ENCODE data around the gene CYP2S1. TPM values are rescaled to one million over a fixed set of nuclear protein-coding genes. Genes with fewer than 3 reads are reported as not detected.

CYP2S1 gene
- total and polyA plus RNA-seq, 2 of the 4 experiments (the other 2 are of a cell fraction), result 0.54 to 2.1 TPM

DNA sequence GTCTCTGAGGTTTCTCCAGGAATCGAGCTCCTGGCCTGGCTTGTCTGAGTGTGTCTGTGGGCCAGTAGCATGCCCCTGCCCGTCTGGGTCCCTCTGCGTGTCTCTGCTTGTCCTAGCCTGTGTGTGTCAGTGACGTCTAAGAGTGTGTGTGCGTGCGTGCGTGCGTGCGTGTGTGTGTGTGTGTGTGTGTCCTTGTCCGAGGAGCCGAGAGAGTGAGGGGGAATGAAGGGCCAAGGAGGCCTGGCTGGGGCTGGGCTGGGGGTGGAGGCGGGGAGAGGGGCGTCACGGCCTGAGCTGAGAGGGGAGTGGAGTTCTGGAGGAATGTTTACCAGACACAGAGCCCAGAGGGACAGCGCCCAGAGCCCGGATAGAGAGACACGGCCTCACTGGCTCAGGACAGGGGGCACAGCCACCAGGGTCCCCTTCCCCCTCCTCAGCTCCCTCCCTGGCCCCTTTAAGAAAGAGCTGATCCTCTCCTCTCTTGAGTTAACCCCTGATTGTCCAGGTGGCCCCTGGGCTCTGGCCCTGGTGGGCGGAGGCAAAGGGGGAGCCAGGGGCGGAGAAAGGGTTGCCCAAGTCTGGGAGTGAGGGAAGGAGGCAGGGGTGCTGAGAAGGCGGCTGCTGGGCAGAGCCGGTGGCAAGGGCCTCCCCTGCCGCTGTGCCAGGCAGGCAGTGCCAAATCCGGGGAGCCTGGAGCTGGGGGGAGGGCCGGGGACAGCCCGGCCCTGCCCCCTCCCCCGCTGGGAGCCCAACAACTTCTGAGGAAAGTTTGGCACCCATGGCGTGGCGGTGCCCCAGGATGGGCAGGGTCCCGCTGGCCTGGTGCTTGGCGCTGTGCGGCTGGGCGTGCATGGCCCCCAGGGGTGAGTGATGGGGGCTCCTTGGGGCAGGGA lies 25.8 kb downstream of the CYP2S1 start, which contains the start of gene AXL (continued):
- TF ChIP-seq RAD21 (IDR thresholded peaks at IDR 0.05; ENCODE audit: low read length), result 0 out of 2 replicates have a peak, but pooled peaks have one; percentile 1
- TF ChIP-seq BHLHE40 (IDR thresholded peaks at IDR 0.05; ENCODE audit: low read depth, low read length), result no peak
- TF ChIP-seq MAFK (IDR thresholded peaks at IDR 0.05; ENCODE audit: low read depth, low read length), result no peak

DNA sequence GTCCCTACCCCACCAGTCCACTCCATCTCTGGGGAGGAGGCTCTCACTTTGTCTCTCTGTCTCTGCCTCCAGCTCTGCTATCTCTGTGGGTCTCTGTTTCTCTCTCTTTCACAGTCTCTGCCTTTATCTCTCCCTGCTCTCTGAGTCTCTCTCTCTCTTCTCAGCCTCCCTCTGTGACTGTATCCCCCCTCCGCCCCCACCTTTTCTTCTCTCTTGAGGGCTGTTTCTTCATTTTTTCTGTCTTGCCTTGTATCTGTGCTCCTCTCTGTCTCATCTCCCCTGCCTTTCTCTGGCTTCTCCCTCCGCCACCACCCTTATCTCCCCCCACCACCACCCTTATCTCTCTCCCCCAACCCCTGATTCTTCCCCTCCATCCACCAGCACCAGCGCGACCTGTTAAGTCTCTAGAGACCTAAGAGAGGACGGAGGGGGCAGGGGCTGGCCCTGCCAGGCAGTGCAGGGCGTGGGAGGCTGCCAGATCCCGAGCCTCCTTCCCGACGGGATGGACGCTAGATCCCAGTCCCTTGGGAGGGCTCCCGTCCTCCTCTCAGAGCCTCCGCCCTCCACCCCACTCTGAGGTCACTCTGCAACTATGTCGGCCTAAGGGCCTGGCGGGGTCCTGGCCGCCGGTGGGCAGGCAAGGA lies 27.0 kb downstream of the CYP2S1 start:
- H4K8ac ChIP-seq (ENCODE audit: low read depth in 2 of 2, low read length in 2 of 2), result peak overlapping the region; percentile 72 to 84
- peak overlapping the region; percentile 96 for H2BK15ac ChIP-seq (ENCODE audit: low read depth, low read length)
- peaks cover 21% of the 10 kb centered on the region for H3K9me1 ChIP-seq (ENCODE audit: insufficient read depth, low read length)
- peak overlapping the region; percentile 99 for H3K27ac ChIP-seq (ENCODE audit: insufficient read depth, low read length)
- H4K5ac ChIP-seq (ENCODE audit: low read depth, low read length), result peak overlapping the region; percentile 83
- H3K18ac ChIP-seq (ENCODE audit: low read depth, low read length), result peak overlapping the region; percentile 93
- peak overlapping the region; percentile 99 for H3K9ac ChIP-seq (ENCODE audit: low read depth, low read length)
- peaks cover 10 to 52% of the 10 kb centered on the region in 2 experiments for H3K79me1 ChIP-seq (ENCODE audit: low read depth in 1 of 2, low read length in 2 of 2)
- H3K4me2 ChIP-seq (ENCODE audit: low read depth, low read length), result peak overlapping the region; percentile 83
- ChIA-PET CTCF (interaction anchor here (2.5 kb wide), 1 partner anchor 43 kb away, joined by 10 read pairs; no protein-coding TSS in a partner anchor), POLR2A (ENCODE audit: unreplicated experiment) (no interaction called here)
- H2AK5ac ChIP-seq (ENCODE audit: low read depth, low read length), result peak overlapping the region; percentile 96
- intact Hi-C loops (cut with micrococcal nuclease) (loop anchor here (5.0 kb wide), 1 partner anchor 92 kb away; the partner anchor contains the start of gene CCDC97), dilution Hi-C loops (cut with HindIII; ENCODE audit: low sequenced_read_pairs, unreplicated experiment) (no loop called here), in situ Hi-C loops (cut with MboI; ENCODE audit: low sequenced_read_pairs) (no loop called here)
- no peaks in the 10 kb centered on the region for H3K27me3 ChIP-seq (ENCODE audit: control insufficient read depth, insufficient read depth, low read length)
- H3K9me3 ChIP-seq (ENCODE audit: control insufficient read depth, insufficient read depth, low read length), result no peaks in the 10 kb centered on the region
- BruUV-seq (replicated peaks), result no TSS peak
- peak overlapping the region; percentile 99 for H4K91ac ChIP-seq (ENCODE audit: insufficient read depth, low read depth, low read length)
- H3K4me3 ChIP-seq (ENCODE audit: insufficient read depth, low read depth, low read length), result peak overlapping the region; percentile 89
- peak; percentile 13 for ATAC-seq (ENCODE audit: low read depth)
- peaks cover 35% of the 10 kb centered on the region for H3K36me3 ChIP-seq (ENCODE audit: control insufficient read depth, insufficient read depth, low read length)
- H2BK5ac ChIP-seq (ENCODE audit: low read depth, low read length, poor library complexity, severe bottlenecking), result peak overlapping the region; percentile 99
- H3K4me1 ChIP-seq (ENCODE audit: control insufficient read depth, insufficient read depth, low read length), result peaks cover 37% of the 10 kb centered on the region
- H3K23ac ChIP-seq (ENCODE audit: low read depth, low read length), result peak overlapping the region; percentile 100
- WGBS, 2 experiments (ENCODE audit: extremely low coverage in 2 of 2, insufficient read length in 1 of 2), result no CpG with 5 or more reads among the region's 16 CpGs
- DNase-seq, result peak; percentile 67
- H2BK20ac ChIP-seq (ENCODE audit: low read depth, low read length), result peak overlapping the region; percentile 53; the same call in 1 of the 2 replicates
- peak overlapping the region; percentile 100 for H3K14ac ChIP-seq (replicated peaks; ENCODE audit: low read depth, low read length)
- peak overlapping the region; percentile 99 for H2AK9ac ChIP-seq (replicated peaks; ENCODE audit: low read depth, low read length, poor library complexity)
- peak overlapping the region; percentile 37 for H2AFZ ChIP-seq (replicated peaks; ENCODE audit: low read length, poor library complexity)
- 0 out of 2 replicates have a peak, but pooled peaks have one; percentile 2 for TF ChIP-seq FOS (IDR thresholded peaks at IDR 0.05; ENCODE audit: low read depth, low read length)
- no peak; the same call in none of the 2 replicates for TF ChIP-seq CHD1 (IDR thresholded peaks at IDR 0.05; ENCODE audit: low read depth, low read length)
- TF ChIP-seq, protein P1, sequence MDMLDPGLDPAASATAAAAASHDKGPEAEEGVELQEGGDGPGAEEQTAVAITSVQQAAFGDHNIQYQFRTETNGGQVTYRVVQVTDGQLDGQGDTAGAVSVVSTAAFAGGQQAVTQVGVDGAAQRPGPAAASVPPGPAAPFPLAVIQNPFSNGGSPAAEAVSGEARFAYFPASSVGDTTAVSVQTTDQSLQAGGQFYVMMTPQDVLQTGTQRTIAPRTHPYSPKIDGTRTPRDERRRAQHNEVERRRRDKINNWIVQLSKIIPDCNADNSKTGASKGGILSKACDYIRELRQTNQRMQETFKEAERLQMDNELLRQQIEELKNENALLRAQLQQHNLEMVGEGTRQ (IDR thresholded peaks at IDR 0.05; ENCODE audit: low read depth, low read length), result no peak
- TF ChIP-seq, protein P2, sequence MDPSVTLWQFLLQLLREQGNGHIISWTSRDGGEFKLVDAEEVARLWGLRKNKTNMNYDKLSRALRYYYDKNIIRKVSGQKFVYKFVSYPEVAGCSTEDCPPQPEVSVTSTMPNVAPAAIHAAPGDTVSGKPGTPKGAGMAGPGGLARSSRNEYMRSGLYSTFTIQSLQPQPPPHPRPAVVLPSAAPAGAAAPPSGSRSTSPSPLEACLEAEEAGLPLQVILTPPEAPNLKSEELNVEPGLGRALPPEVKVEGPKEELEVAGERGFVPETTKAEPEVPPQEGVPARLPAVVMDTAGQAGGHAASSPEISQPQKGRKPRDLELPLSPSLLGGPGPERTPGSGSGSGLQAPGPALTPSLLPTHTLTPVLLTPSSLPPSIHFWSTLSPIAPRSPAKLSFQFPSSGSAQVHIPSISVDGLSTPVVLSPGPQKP (IDR thresholded peaks at IDR 0.05; ENCODE audit: borderline replicate concordance, low read depth, low read length), result no peak
- peak; percentile 65; the same call in 1 of the 2 replicates for TF ChIP-seq MAZ (IDR thresholded peaks at IDR 0.05; ENCODE audit: borderline replicate concordance, low read depth, low read length)
- no peak for TF ChIP-seq RFX5 (IDR thresholded peaks at IDR 0.05; ENCODE audit: low read depth, low read length)
- peak; percentile 84 for TF ChIP-seq POLR2A (IDR thresholded peaks at IDR 0.05; ENCODE audit: low read depth, low read length)
- H4K20me1 ChIP-seq (ENCODE audit: insufficient read depth, low read length), result peaks cover 20% of the 10 kb centered on the region
- H3K4ac ChIP-seq (ENCODE audit: low read depth, low read length), result peak overlapping the region; percentile 99
- peak overlapping the region; percentile 100 for H3K56ac ChIP-seq (ENCODE audit: extremely low read depth, insufficient read depth, low read length)
- H2BK120ac ChIP-seq (ENCODE audit: low read depth, low read length), result peak overlapping the region; percentile 89
